Measurements from ENCODE around the gene TMOD3.

The TMOD3 gene

DNA sequence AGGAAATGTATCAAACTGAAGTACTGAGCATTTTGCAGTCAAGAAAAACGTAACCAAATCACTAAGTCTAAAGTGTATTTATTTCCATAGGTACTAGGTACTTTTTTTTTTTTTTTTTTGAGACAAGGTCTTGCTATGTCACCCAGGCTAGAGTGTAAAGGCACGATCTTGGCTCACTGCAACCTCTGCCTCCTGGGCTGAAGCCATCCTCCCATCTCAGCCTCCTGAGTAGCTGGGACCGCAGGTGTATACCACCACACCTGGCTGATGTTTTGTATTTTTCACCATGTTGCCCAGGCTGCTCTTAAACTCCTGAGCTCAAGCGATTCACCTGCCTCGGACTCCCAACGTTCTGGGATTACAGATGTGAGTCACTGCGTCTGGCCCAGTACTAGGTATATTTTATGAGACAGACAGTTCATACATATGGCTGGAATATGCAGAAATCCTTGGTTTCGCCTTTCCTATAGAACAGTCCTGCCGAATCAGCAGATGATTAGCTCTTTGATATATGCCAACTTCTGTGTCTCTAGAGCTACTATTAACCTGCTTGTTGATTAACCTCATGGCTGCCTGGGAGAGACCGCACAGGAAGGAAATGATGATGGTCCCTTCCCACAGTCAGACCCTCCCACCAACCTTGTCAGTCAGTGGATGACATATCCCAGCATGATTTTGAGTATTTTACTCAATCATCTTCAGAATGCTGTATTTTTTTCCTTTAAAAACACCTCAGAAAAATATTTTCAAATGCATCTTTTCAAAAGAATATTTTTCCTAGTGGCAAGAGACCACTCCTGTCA lies 32.3 kb downstream of the TMOD3 start:
- TF ChIP-seq, protein P1, sequence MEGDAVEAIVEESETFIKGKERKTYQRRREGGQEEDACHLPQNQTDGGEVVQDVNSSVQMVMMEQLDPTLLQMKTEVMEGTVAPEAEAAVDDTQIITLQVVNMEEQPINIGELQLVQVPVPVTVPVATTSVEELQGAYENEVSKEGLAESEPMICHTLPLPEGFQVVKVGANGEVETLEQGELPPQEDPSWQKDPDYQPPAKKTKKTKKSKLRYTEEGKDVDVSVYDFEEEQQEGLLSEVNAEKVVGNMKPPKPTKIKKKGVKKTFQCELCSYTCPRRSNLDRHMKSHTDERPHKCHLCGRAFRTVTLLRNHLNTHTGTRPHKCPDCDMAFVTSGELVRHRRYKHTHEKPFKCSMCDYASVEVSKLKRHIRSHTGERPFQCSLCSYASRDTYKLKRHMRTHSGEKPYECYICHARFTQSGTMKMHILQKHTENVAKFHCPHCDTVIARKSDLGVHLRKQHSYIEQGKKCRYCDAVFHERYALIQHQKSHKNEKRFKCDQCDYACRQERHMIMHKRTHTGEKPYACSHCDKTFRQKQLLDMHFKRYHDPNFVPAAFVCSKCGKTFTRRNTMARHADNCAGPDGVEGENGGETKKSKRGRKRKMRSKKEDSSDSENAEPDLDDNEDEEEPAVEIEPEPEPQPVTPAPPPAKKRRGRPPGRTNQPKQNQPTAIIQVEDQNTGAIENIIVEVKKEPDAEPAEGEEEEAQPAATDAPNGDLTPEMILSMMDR (IDR thresholded peaks at IDR 0.05; ENCODE audit: insufficient read depth, low read length, poor library complexity, severe bottlenecking) = no peak
- Histone ChIP-seq H3K27me3 (replicated peaks; ENCODE audit: control insufficient read depth, insufficient read depth, low read length) (no peaks in the 10 kb centered on the region), H3K4me3 (replicated peaks; ENCODE audit: low read depth, low read length) (no peak overlapping the region), H3K36me3 (ENCODE audit: control insufficient read depth, insufficient read depth, low read length) (no peaks in the 10 kb centered on the region; the same call in none of the 2 replicates)
- DNase-seq (ENCODE audit: extremely low read depth, insufficient read length) = no peak

DNA sequence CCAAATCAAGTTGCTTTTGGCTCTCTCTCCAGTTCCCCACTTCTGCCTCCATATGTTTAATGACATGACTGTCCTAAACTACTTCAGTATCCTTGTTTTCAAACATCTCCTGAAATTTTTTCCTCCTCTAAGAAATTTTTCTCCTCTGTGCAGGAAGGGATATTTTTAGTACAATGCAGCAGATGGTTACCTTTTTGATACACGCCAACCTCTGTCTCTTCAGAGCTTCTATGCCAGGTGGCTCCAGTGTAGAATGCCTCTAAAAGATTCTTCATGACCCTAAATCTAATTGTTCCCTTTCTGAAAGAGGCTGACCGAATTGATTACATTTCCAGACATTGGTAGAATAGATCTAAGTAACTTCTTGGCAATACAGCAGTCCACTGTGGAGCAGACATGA lies 33.7 kb downstream of the TMOD3 start:
- H3K4me3 ChIP-seq (replicated peaks; ENCODE audit: low read depth, low read length) = no peak overlapping the region
- H3K27me3 ChIP-seq (replicated peaks; ENCODE audit: control insufficient read depth, insufficient read depth, low read length) = no peaks in the 10 kb centered on the region
- DNase-seq (ENCODE audit: extremely low read depth, insufficient read length) = no peak
- TF ChIP-seq, protein P1 (IDR thresholded peaks at IDR 0.05; ENCODE audit: insufficient read depth, low read length, poor library complexity, severe bottlenecking) = no peak
- no peaks in the 10 kb centered on the region; the same call in none of the 2 replicates for H3K36me3 ChIP-seq (ENCODE audit: control insufficient read depth, insufficient read depth, low read length)

DNA sequence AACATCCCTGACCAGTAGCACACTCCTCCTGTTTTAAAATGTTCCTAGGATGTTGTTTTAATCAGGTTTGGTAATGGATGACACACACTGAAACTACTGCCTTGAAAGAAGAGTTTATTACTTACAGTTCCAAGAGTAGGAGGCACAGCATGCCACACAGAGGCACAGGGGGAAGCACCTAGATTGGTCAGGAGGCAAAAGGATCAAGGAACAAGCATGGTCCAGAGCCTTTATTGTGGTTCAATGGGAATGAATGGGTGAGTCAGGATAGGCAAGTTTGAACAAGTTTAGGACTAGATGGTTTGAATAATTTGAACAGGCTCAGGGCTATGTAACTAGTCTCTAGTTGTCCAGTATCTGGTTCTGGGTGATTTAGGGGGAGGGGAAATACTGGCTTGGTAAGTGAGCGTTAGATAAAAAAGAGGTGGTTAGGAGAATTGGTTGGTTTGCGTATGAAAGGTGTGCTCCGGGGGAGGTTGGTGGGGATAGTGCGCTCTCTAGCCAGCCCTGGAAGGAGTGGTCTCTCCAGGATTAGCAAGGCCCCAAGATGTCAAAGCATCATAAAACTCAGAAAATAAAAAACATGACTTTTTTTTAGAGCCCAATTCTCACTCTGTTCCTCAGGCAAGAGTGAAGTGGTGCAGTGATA lies 35.1 kb downstream of the TMOD3 start:
- DNase-seq (ENCODE audit: extremely low read depth, insufficient read length) = no peak
- TF ChIP-seq, protein P1 (IDR thresholded peaks at IDR 0.05; ENCODE audit: insufficient read depth, low read length, poor library complexity, severe bottlenecking) = no peak
- Histone ChIP-seq H3K4me3 (replicated peaks; ENCODE audit: low read depth, low read length) (no peak overlapping the region), H3K36me3 (ENCODE audit: control insufficient read depth, insufficient read depth, low read length) (no peaks in the 10 kb centered on the region; the same call in none of the 2 replicates), H3K27me3 (replicated peaks; ENCODE audit: control insufficient read depth, insufficient read depth, low read length) (no peaks in the 10 kb centered on the region)

DNA sequence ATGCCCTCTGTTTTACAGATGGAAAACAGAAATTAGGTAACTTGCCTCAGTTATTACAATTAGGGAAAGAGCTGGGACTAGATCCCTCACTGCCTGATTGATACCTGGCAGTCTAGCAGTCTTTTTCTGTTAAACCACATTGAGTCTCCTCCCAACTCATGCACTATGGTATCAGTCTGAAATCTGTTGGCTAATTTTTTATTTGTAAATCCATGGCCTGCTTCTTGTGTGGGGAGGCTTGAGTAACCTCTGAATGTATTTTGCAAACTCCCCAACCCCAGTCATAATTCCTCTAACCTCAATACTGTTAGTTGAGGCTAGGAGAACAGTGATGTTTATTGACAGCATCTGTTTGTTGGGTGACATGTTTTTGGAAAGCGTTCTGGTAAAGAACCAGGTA lies 35.9 kb downstream of the TMOD3 start:
- H3K4me3 ChIP-seq (replicated peaks; ENCODE audit: low read depth, low read length) = no peak overlapping the region
- H3K36me3 ChIP-seq (ENCODE audit: control insufficient read depth, insufficient read depth, low read length) = no peaks in the 10 kb centered on the region; the same call in 1 of the 2 replicates
- no peak for DNase-seq (ENCODE audit: extremely low read depth, insufficient read length)
- H3K27me3 ChIP-seq (replicated peaks; ENCODE audit: control insufficient read depth, insufficient read depth, low read length) = no peaks in the 10 kb centered on the region
- TF ChIP-seq, protein P1 (IDR thresholded peaks at IDR 0.05; ENCODE audit: insufficient read depth, low read length, poor library complexity, severe bottlenecking) = no peak

DNA sequence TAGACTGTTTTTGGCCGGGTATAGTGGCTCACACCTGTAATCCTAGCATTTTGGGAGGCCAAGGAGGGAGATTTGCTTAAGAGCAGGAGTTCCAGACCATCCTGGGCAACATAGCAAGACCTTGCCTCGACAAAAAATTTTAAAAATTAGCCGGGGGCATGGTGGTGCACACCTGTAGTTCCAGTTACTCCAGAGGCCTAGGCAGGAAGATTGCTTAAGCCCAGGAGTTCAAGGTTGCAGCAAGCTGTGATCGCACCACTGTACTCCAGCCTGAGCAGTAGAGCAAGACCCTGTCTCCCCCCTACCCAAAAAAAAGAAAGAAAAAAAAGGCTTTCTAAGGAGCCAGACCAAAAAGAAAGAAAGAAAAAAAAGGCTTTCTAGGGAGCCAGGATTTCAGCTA lies 36.7 kb downstream of the TMOD3 start:
- Histone ChIP-seq H3K36me3 (ENCODE audit: control insufficient read depth, insufficient read depth, low read length) (peaks cover 2% of the 10 kb centered on the region), H3K4me3 (replicated peaks; ENCODE audit: low read depth, low read length) (no peak overlapping the region), H3K27me3 (replicated peaks; ENCODE audit: control insufficient read depth, insufficient read depth, low read length) (no peaks in the 10 kb centered on the region)
- TF ChIP-seq, protein P1 (IDR thresholded peaks at IDR 0.05; ENCODE audit: insufficient read depth, low read length, poor library complexity, severe bottlenecking) = no peak
- DNase-seq (ENCODE audit: extremely low read depth, insufficient read length) = no peak
